ENCODE measurements around the gene FKBP10.

DNA sequence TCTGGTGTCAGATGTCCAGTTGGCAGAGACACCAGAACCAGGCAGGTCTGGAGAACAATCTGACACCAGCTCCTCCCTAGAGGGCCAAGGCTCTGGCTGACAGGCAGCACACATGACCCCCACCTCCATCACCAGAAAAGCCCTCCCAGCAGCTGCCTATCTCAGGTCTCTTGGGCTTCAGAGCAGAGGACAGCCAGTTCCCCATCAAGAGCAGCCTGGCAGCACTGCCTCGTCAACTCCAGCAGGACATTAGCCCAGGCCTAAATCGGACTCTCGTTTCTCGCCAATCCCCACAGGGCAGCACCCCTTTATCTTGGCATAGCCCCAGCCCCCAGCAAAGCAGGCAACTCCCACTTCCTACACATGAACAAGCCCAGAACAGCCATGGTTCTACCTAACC, 30.7 kb upstream of the FKBP10 start:
- TF ChIP-seq, protein P1, sequence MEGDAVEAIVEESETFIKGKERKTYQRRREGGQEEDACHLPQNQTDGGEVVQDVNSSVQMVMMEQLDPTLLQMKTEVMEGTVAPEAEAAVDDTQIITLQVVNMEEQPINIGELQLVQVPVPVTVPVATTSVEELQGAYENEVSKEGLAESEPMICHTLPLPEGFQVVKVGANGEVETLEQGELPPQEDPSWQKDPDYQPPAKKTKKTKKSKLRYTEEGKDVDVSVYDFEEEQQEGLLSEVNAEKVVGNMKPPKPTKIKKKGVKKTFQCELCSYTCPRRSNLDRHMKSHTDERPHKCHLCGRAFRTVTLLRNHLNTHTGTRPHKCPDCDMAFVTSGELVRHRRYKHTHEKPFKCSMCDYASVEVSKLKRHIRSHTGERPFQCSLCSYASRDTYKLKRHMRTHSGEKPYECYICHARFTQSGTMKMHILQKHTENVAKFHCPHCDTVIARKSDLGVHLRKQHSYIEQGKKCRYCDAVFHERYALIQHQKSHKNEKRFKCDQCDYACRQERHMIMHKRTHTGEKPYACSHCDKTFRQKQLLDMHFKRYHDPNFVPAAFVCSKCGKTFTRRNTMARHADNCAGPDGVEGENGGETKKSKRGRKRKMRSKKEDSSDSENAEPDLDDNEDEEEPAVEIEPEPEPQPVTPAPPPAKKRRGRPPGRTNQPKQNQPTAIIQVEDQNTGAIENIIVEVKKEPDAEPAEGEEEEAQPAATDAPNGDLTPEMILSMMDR (conservative IDR thresholded peaks at IDR 0.05), result no peak
- TF ChIP-seq EZH2 (IDR thresholded peaks at IDR 0.05; ENCODE audit: low read depth), result no peak
